Mucosa of descending colon (tissue), 3 donors: ENCODE measurements around the gene CHRD. TPM values are rescaled to one million over a fixed set of nuclear protein-coding genes. Genes with fewer than 3 reads are reported as not detected.
A peak's percentile ranks its signal among the peaks of the same experiment; 100 is the strongest.

Experiments
- ATAC-seq: fragments of 200-7000 bp; cut with Tn5 transposase; one replicate; pipeline ENCODE4 v1.9.1; 2020; ENCODE audit warnings: mild to moderate bottlenecking, moderate library complexity
- DNase-seq, 3 donors: peaks; one replicate each; pipeline ENCODE4 v3.0.0-alpha.2; 2020
- H3K36me3 ChIP-seq: fragments of 200-600 bp; one replicate; pipeline ENCODE4 v1.8.0; 2021; ENCODE audit warnings: low read depth, mild to moderate bottlenecking
- H3K4me1 ChIP-seq: fragments of 200-600 bp; one replicate; pipeline ENCODE4 v1.8.0; 2021; ENCODE audit warnings: low read depth, mild to moderate bottlenecking
- H3K4me3 ChIP-seq: fragments of 200-600 bp; one replicate; pipeline ENCODE4 v1.8.0; 2021; ENCODE audit warnings: mild to moderate bottlenecking
- H3K9me3 ChIP-seq: fragments of 200-600 bp; one replicate; pipeline ENCODE4 v1.8.0; 2021; ENCODE audit warnings: mild to moderate bottlenecking
- CTCF ChIP-seq: fragments of 200-600 bp; IDR thresholded peaks from one replicate; pipeline ENCODE4 v1.8.0; 2022; ENCODE audit warnings: antibody characterized with exemption, mild to moderate bottlenecking
- intact Hi-C, 2 donors: fragments of 100-400 bp; cut with DNase I in 1 of 2; cut with micrococcal nuclease in 1 of 2; formaldehyde crosslinking; loops; one replicate each; pipeline versions ENCODE4 v1.11.0 to v1.11.1; 2022; cut with DNase I, micrococcal nuclease
- total RNA-seq, 3 donors: library from RNA; stranded (reverse); fragmentation: NEBNext Ultra II Directional in 2 of 3; extraction: Animal tissue kit (Norgen Biotek cat#: 25700) in 2 of 3; gene quantifications; one replicate each; pipeline versions ENCODE4 v1.2.1 to v1.2.4, GENCODE V29; 2021 to 2023
- donor health status: DM: no; HTN: no; CAD: no; lungs with moderate emphysema.
- donor health status: DM: no; HTN: no; CAD: no.
- donor health status: DM: no; HTN: yes; CAD: no.

Gene CHRD
- total RNA-seq, 3 donors from 2014 or later = 1.1 to 8.7 (median 2.8) TPM

DNA sequence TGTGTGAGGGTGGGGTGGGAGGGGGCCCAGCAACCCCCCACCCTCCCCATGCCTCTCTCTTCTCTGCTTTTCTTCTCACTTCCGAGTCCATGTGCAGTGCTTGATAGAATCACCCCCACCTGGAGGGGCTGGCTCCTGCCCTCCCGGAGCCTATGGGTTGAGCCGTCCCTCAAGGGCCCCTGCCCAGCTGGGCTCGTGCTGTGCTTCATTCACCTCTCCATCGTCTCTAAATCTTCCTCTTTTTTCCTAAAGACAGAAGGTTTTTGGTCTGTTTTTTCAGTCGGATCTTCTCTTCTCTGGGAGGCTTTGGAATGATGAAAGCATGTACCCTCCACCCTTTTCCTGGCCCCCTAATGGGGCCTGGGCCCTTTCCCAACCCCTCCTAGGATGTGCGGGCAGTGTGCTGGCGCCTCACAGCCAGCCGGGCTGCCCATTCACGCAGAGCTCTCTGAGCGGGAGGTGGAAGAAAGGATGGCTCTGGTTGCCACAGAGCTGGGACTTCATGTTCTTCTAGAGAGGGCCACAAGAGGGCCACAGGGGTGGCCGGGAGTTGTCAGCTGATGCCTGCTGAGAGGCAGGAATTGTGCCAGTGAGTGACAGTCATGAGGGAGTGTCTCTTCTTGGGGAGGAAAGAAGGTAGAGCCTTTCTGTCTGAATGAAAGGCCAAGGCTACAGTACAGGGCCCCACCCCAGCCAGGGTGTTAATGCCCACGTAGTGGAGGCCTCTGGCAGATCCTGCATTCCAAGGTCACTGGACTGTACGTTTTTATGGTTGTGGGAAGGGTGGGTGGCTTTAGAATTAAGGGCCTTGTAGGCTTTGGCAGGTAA, 34.3 kb upstream of the CHRD start:
- Histone ChIP-seq H3K4me3 (no peak overlapping the region), H3K9me3 (no peaks in the 10 kb centered on the region), H3K36me3 (no peaks in the 10 kb centered on the region), H3K4me1 (peaks cover 11% of the 10 kb centered on the region)
- ATAC-seq (peak; percentile 95), DNase-seq (peak; percentile 83 to 91 (median 89))
- peak; percentile 44 for TF ChIP-seq CTCF
- intact Hi-C loops = no loop called here

DNA sequence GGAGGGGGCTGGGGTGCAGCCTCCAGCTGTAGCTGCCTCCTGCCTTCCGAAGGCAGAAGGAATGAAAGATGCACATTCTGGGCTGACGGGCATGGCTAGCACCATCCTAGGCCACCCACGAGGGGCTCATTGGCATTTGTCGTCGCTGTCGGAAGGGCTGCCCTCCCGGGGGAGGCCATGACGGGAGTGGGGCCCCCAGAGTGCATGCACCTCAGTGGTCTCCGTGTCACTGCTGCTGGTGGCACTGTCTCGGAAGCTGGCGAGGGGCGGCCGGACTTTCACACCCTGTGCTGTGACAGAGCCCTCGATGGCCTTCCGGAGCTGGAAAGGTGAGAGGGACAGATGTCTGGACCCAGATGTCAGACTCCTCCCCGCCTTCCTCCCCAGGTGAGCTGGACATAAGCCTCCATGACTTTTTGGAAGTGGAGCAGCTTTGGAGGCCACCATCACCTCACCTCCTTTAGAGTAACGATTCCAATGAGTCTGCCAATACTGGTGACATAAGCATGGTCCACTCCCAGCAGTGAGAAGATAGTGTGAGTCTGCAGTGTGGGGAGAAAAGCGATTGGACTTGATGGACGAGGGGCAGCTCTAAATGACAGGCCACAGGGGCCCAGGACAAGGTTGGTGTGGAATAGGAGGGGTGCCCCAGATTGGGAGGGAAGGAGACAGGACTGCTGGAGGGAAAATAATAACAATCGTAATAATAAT, 33.2 kb upstream of the CHRD start:
- DNase-seq (no peak), ATAC-seq (no peak)
- H3K36me3 ChIP-seq = no peaks in the 10 kb centered on the region
- no peak for TF ChIP-seq CTCF
- intact Hi-C loops = no loop called here
- no peak overlapping the region for H3K4me3 ChIP-seq
- H3K4me1 ChIP-seq = peaks cover 18% of the 10 kb centered on the region
- no peaks in the 10 kb centered on the region for H3K9me3 ChIP-seq

- ATAC-seq (no peak), DNase-seq (peak in 1 of 3 donors; percentile 14)
- Histone ChIP-seq H3K4me1 (peaks cover 24% of the 10 kb centered on the region), H3K4me3 (no peak overlapping the region), H3K9me3 (no peaks in the 10 kb centered on the region), H3K36me3 (no peaks in the 10 kb centered on the region)
- intact Hi-C loops = no loop called here
- TF ChIP-seq CTCF = no peak
These were observed 32.4 kb upstream of the CHRD start for GRCh38 chr3:184347321-184348056.

GRCh38 chr3:184348057-184348382, 31.8 kb upstream of the CHRD start:
- Histone ChIP-seq H3K9me3 (no peaks in the 10 kb centered on the region), H3K36me3 (no peaks in the 10 kb centered on the region), H3K4me1 (peaks cover 29% of the 10 kb centered on the region), H3K4me3 (no peak overlapping the region)
- TF ChIP-seq CTCF = no peak
- ATAC-seq = no peak
- intact Hi-C loops = no loop called here
- peak in 1 of 3 donors; percentile 12 for DNase-seq

- intact Hi-C loops = no loop called here
- Histone ChIP-seq H3K9me3 (no peaks in the 10 kb centered on the region), H3K4me1 (peaks cover 33% of the 10 kb centered on the region), H3K36me3 (no peaks in the 10 kb centered on the region), H3K4me3 (no peak overlapping the region)
- ATAC-seq (no peak), DNase-seq (peak in 1 of 3 donors; percentile 9)
- no peak for TF ChIP-seq CTCF
These were observed 30.0 kb upstream of the CHRD start for GRCh38 chr3:184349563-184350470.
